ENCODE results near the gene LDHA.

The LDHA gene

GRCh38 chr11:18429332-18429731 lies 35.0 kb downstream of the LDHA start:
- H3K9me3 ChIP-seq (ENCODE audit: control insufficient read depth, insufficient read depth, low read depth, low read length): no peaks in the 10 kb centered on the region
- no peak for TF ChIP-seq REPIN1 (tag by site-specific recombination; IDR thresholded peaks at IDR 0.05; ENCODE audit: low read depth)
- TF ChIP-seq IKZF3 (tag by site-specific recombination; IDR thresholded peaks at IDR 0.05): no peak
- TF ChIP-seq RBAK (tag by site-specific recombination; IDR thresholded peaks at IDR 0.05): no peak
- TF ChIP-seq ZNF19 (tag by site-specific recombination; IDR thresholded peaks at IDR 0.05; ENCODE audit: low read depth): no peak
- TF ChIP-seq ZNF561 (tag by site-specific recombination; IDR thresholded peaks at IDR 0.05; ENCODE audit: borderline replicate concordance): no peak
- TF ChIP-seq ZNF274 (IDR thresholded peaks at IDR 0.05; ENCODE audit: low read length): no peak
- no peak for TF ChIP-seq ZNF274 (tag by site-specific recombination; IDR thresholded peaks at IDR 0.05; ENCODE audit: borderline replicate concordance)
- no peak for TF ChIP-seq ZNF133 (tag by site-specific recombination; IDR thresholded peaks at IDR 0.05)
- no peak for TF ChIP-seq ZNF596 (tag by site-specific recombination; IDR thresholded peaks at IDR 0.05)
- TF ChIP-seq ZNF585B (tag by site-specific recombination; IDR thresholded peaks at IDR 0.05): no peak
- no peak for TF ChIP-seq ZNF548 (tag by site-specific recombination; IDR thresholded peaks at IDR 0.05)
- TF ChIP-seq ZNF335 (tag by site-specific recombination; conservative IDR thresholded peaks at IDR 0.05): no peak
- TF ChIP-seq ZNF558 (tag by site-specific recombination; IDR thresholded peaks at IDR 0.05): no peak
- TF ChIP-seq ZNF174 (tag by site-specific recombination; IDR thresholded peaks at IDR 0.05): no peak
- TF ChIP-seq SETDB1 (IDR thresholded peaks at IDR 0.05; ENCODE audit: insufficient read length, low read length): no peak
- TF ChIP-seq PBX3 (CRISPR knock-in tag; IDR thresholded peaks at IDR 0.05): no peak
- no peak for TF ChIP-seq ZNF341 (tag by site-specific recombination; IDR thresholded peaks at IDR 0.05; ENCODE audit: low read depth)
- no peak for TF ChIP-seq ZNF704 (tag by site-specific recombination; IDR thresholded peaks at IDR 0.05)
- TF ChIP-seq ZNF514 (tag by site-specific recombination; IDR thresholded peaks at IDR 0.05): no peak
- no peak for TF ChIP-seq ZBTB26 (tag by site-specific recombination; optimal IDR thresholded peaks at IDR 0.05)
- no peaks in the 10 kb centered on the region for H3K36me3 ChIP-seq (ENCODE audit: control insufficient read depth in 2 of 2, insufficient read depth in 1 of 2, low read length in 2 of 2)
- ChIA-PET POLR2A (no interaction called here), CTCF (no interaction called here)
- no peak overlapping the region for H3K27ac ChIP-seq (ENCODE audit: extremely low read depth, low read depth, low read length)
- no peaks in the 10 kb centered on the region for H3K4me1 ChIP-seq (ENCODE audit: control insufficient read depth, insufficient read depth, low read length)
- no peak overlapping the region for H3K4me3 ChIP-seq (ENCODE audit: low read depth, low read length)

- Histone ChIP-seq H3K36me3 (ENCODE audit: control insufficient read depth in 2 of 2, insufficient read depth in 1 of 2, low read length in 2 of 2) (no peaks in the 10 kb centered on the region), H3K4me1 (ENCODE audit: control insufficient read depth, insufficient read depth, low read length) (no peaks in the 10 kb centered on the region), H3K27ac (ENCODE audit: extremely low read depth, low read depth, low read length) (no peak overlapping the region), H3K4me3 (ENCODE audit: low read depth, low read length) (no peak overlapping the region), H3K9me3 (ENCODE audit: control insufficient read depth, insufficient read depth, low read depth, low read length) (no peaks in the 10 kb centered on the region)
- ChIA-PET CTCF (interaction anchor here (1.8 kb wide), 1 partner anchor 29 kb away, joined by 6 read pairs; no protein-coding TSS in a partner anchor), POLR2A (no interaction called here)
- TF ChIP-seq ZNF48 (tag by site-specific recombination; IDR thresholded peaks at IDR 0.05): no peak
- TF ChIP-seq ZNF501 (tag by site-specific recombination; IDR thresholded peaks at IDR 0.05): no peak
- no peak for TF ChIP-seq ZNF354C (tag by site-specific recombination; IDR thresholded peaks at IDR 0.05; ENCODE audit: borderline replicate concordance, low read depth)
- TF ChIP-seq AEBP2 (tag by site-specific recombination; IDR thresholded peaks at IDR 0.05; ENCODE audit: borderline replicate concordance): no peak
- TF ChIP-seq HOXA7 (CRISPR knock-in tag; IDR thresholded peaks at IDR 0.05; ENCODE audit: borderline replicate concordance): no peak
- no peak for TF ChIP-seq ZNF530 (tag by site-specific recombination; IDR thresholded peaks at IDR 0.05; ENCODE audit: low read depth)
- no peak for TF ChIP-seq BCL11B (tag by site-specific recombination; IDR thresholded peaks at IDR 0.05; ENCODE audit: low read depth)
- TF ChIP-seq ZNF341 (tag by site-specific recombination; IDR thresholded peaks at IDR 0.05; ENCODE audit: low read depth): no peak
- no peak for TF ChIP-seq ZNF394 (tag by site-specific recombination; IDR thresholded peaks at IDR 0.05; ENCODE audit: borderline replicate concordance)
- no peak for TF ChIP-seq ZNF529 (tag by site-specific recombination; IDR thresholded peaks at IDR 0.05; ENCODE audit: insufficient replicate concordance)
- no peak for TF ChIP-seq MEIS1 (CRISPR knock-in tag; IDR thresholded peaks at IDR 0.05; ENCODE audit: borderline replicate concordance)
- no peak for TF ChIP-seq ZNF521 (tag by site-specific recombination; IDR thresholded peaks at IDR 0.05)
- TF ChIP-seq RBAK (tag by site-specific recombination; IDR thresholded peaks at IDR 0.05): no peak
- TF ChIP-seq ZNF701 (tag by site-specific recombination; IDR thresholded peaks at IDR 0.05): no peak
- no peak for TF ChIP-seq ZFP37 (tag by site-specific recombination; IDR thresholded peaks at IDR 0.05)
- TF ChIP-seq ZNF169 (tag by site-specific recombination; IDR thresholded peaks at IDR 0.05): no peak
Observed at GRCh38 chr11:18438691-18439090, 44.3 kb downstream of the LDHA start.
